NCI-H1092 (cell line): Measurements from ENCODE around the gene FOXP1.

Source experiments
- DNase-seq: peaks from one replicate; lab custom pipeline; 2025; lab: John Stamatoyannopoulos, UW

Gene FOXP1

DNA sequence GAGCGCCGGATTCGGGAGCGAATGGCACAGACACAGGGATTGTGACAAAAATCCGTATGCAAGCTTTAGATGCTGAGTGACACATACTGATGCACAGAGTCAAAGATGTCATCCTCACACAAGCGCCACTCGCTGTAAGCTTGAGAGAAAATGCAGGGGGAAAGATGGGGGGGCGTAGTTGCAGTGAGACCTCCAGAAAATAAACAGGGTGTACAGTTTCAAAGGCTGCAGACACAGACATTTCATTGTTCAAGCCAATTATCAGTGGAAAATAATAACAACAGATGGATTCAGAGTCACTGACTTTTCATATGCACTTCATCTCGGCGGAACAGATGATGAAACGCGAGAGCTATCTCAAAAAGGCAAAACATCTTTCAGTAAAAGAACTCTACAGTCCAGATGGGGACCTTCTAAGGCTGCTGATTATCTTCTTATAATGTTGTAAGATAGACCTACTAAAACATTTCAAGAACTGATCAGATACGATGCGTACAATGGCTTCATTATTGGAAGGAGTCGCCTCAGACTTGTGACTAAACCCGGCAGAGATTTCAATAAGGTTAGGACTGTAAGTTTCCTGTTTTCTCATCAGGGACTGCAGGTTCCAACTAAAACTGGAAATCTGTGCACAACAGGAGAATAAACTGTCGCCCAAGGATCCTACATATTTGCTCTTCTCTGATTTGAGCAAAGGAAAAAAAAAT is 275.4 kb downstream of the FOXP1 start:
- no peak for DNase-seq

DNA sequence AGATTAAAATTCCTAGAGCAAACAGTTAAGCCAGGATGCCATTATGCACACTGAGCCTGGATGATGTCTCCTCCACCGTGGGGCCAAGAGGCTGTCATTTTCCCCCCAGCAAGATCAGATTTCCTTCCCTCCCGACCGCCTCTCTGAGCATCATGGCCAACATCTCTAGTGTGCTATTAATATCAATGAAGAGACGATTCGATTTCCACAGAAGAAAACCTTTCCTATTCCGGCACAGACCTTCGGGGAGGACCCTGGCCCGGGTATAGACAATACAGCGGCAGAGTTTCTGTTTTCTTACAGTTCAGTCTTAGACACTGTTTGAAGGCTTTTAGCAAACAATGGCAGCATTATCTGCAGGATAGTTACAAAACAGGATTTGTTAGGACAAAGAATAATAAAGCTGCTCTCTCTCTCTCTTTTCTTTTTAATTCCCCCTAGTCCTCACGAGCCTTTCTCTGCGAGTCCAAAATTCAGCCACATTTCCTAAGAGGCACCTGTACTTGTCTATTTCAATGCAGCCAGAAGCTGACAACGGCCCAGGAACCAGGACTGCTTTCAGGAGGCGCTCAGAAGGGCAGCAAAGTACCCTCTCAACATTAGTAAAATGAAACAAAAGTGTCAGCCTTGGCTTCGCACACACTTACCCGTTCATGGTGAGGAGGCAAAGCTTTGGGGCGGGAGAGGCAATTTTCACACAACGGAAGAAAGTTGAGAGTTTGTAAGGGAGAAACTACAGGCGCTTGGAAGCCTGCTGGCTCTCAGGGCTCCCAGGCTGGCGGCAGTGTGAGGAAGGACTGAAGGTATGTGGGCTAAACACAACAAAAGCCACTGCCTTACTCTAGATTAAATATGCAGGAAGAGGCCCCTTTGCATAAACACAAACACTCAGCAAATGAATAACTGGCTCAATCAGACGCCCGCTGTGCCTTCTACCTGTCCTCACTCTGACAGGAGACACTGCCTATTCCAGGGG is 278.0 kb downstream of the FOXP1 start:
- no peak for DNase-seq

DNA sequence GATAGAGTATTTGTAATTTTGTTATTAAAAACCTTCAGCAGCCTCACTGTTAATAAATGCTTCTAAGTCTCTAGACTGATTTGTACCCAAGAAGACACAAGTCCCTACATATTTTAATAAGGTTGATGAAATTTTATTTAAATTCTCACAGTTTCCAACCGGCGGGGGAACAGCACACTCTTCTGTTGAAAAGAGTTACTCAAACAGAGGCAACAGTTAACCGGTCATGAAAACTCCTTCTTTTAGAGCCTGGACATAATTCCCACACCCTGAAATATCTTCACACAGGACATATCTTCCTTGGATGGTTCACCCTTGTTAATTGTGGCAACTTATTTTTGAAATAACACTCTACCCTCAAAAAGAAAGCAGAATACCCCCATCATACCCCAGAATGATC is 278.8 kb downstream of the FOXP1 start:
- no peak for DNase-seq

DNA sequence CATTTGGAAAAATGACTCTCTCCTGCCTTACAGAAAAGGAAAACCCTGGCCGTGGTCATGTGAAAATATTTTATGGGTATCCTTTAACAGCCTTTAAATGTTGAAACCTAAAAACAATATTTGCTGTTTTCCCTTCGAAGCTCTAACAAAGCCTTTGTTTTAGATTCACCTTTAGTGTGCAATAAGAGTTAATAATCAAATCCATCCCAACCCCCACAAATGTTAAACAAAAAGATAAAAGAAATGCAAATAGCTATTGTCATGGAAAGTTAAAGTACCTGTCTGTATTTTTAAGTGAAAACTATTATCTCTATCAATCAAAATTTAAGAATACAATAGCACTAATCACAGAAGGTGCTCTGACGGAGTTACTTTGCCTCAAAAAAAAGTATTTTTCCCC is 279.3 kb downstream of the FOXP1 start:
- no peak for DNase-seq

DNA sequence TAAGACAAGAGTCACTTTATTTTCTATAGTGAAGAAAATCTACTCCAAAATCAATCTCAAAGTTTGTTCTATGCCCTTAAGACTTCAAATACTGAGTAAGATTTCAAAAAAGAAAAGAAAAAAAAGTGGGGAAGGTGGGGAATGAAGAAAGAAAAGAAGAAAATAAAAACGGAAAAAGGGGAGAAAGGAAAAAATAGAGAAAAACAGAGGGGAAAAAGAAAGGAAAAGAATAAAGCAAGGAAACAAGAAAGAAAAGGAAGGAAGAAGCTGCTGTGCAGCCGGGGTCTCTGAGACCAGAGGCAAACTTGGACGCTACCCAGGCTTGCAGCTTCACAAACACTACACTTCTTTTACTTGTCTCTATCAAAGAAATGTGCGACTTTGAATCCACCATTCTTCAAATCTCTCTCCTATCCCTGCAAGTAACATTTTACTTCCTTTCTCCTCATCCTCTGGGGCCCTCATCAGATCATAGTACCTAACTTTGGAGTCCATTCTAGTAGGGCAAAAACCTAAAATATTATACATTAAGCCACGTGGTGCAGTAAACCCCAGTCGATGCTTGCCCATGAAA is 279.8 kb downstream of the FOXP1 start:
- DNase-seq, result no peak

DNA sequence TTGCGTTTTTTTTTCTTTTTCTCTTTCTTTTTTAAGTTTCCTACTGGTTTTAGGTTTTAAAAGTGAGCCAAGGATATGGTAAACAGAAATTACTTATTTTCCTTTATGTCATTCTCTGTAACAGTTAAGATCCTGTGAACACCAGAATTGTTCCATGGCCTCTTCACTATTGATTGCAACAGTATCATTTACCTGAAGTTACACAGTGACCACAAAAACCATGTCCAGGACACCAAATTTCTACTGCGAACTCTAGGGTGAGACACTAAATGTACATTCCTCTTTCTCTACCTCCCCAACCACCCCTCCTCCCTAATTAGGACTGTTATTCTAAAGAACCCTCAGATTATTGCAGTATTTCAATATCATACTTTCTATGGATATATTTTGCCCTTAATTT is 280.9 kb downstream of the FOXP1 start:
- no peak for DNase-seq

DNA sequence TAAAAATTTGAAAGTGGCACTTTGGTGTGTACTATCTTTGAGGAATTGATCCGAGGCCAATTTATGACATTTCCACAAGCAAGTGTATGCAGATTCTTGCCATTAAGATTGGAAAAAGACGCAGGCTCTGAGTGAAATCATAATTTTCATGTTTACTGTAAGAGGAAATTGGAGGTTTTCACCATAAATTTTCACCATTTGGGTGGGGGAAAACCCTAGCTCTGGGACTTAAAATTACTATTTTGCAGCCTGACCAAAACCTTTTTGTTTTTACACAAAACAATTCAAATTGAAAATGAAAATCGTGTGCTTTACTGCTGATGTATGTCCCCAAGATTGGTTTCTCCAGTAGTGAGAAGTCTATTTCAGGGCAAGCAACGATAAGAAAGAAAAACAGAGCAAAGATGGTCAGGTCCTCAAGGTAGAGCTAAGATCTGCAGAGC is 282.6 kb downstream of the FOXP1 start:
- no peak for DNase-seq

DNA sequence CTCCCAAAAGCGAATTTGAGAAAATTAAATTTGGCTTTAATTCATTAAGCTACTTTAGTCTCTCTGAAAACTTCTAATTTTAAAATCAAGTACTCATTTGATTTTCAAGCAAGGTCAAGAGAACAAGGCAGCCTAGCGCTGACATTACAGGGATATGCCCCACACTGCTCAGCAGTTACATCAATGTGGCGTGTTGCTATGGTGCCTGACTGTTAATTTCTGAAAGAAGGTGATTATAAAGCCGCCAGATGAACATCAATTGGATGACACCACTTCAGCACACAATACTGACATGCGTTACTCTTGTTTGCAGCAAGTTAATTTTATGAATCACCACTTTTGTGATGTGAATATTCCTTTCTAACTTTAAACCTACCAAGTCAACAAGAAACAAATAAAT is 284.4 kb downstream of the FOXP1 start:
- DNase-seq, result no peak

DNA sequence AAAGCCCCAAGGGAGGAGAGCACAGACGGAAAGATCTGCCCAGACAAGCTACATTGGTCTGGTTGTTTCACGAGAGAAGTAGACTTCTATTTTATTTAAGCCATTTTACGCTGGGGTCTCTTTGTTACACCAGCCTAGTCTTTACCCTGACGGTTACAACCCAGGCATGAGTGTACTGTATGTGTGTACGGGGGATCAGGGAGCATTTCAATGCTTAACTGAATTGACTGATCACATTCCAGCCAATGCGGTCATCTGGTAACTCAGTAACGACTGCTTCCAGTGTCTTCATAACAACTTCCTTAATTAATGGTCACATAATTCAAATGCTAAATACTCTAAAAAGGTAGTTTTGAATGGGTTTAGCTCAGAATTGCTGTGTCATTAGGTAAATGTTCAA is 288.6 kb downstream of the FOXP1 start:
- no peak for DNase-seq

DNA sequence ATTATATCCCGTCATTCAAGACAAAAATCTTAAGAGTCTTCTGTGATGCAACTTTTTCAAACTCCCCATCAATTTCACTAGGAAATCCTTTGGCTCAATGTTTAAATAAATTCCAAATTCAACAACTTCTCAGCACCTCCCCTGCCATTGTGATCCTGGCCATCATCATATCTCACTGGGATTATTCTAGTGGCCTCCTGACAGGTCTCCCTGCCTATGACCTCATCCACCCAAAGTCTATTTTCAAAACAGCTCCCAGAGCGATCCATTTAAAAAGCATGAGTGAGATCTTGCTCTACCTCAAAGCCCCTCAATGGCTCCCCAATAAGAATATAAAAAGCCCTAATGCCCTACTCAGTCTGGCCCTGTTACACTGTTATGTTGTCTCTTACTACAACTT is 293.2 kb downstream of the FOXP1 start:
- no peak for DNase-seq

DNA sequence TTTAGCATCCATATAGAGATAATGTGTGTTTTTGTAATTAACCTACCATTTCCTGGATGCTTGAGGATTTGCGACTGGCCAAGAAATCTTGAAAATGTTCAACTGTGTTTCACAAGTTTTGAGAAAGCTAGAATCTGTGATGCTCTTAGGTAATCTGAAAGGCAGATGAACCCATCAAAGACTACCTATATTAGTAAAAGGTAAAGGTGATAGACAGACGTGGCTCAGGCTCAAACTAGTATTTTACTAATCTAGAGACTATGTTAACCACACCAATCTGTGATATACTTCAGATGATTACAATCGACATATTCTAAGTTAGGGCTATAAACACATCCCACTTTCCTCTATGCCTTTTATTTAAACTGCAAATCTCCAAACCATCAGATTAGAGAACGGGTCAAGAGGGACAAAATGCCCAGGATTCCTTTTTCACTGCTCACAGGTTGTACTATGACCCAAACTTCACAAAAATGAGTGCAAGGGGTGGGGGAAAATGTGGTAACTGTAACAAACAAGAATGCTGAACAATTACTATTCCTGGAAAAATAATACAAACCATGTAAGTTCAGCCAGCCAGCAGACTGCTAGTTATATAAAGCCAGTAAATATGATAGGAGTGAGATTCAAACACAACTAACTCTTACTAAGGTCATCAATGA is 295.1 kb downstream of the FOXP1 start:
- DNase-seq, result no peak

DNA sequence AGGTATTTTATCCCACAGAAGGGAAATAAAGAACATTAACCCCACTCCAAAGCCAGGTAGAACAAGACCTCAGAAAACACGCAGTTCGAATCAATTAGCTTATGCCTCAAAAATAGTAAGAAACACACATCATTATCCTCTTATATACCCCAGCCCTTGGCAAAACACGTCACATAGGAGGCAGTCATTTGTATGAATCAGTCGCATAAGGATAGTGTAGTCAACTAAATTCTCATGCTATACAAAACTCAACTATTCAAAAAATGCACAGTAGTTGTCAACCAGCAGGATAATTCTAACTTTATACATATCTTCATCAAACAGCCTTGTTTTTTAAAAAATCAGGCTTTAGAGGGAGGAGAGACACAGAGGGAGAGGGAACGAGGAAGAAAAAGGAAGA is 298.4 kb downstream of the FOXP1 start:
- no peak for DNase-seq

DNA sequence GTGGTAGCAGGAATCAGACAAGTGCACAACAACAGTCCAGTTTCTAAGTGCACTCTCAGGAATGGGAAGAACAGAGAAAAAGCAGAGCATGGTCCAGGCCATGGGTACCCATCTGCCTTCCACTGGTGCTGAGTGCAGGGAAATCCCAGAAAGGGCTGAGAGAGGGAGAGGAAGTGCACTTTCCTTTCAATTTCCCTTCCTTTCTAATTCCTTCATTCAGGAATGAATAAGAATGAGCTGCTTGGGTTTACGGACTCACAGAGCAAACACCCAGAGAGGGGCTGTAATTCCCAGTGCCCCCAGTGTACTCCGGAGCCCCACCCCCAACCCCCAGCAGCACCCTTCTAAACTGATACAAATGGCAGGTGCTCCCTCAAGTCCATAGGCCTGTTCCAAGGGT is 300.6 kb downstream of the FOXP1 start:
- DNase-seq, result no peak

DNA sequence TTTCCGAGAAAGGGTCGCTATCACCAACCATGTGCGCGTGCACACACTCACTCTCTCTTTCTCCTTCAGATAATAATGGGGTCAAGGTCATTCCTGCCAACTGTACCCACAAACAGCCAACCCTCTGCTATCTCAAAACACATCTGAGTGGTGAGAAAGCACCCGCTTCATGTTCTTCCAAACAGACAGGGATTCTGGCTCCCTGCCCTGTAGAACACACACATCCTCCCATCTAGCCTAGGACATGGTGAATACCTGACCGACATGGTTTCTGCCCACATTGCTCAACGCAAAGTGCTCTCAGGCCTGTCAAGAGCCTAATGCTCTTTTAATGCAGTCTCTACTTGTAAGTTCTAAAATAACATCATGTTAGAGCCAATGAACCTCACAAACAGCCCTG is 302.2 kb downstream of the FOXP1 start:
- DNase-seq, result no peak

DNA sequence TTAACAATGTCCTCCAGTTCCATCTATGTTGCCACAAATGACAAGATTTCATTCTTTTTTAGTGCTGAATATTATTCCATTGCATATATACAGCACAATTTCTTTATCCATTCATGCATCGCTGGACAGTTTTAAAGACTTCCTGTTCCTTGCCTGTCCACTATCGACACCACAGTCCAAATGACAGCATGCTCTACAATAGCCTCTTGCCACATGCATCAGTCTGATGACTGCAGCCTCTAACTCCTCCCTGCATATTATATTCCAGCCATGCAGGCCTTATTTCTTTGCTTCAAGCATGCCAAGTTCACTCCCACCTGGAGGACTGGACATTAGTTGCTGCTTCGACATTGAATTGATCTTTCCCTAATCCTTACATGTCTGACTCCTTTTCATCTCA is 306.2 kb downstream of the FOXP1 start:
- no peak for DNase-seq

DNA sequence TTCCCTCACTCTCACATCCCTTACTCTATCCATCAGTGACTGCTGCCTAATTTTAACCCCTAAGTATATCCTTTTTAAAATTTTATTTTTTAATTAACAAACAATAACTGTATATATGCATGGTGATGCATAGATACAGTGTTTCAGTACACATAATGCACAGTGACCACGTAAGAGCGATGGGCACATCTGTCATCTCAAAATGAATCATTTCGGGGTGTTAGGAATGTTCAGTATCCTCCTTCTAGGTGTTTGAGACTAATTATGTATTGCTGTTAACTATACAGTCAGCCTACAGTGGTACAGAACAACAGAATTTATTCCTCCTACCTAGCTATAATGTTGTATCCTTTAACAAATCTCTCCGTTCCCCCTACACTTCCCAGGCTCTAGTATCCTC is 307.0 kb downstream of the FOXP1 start:
- no peak for DNase-seq

DNA sequence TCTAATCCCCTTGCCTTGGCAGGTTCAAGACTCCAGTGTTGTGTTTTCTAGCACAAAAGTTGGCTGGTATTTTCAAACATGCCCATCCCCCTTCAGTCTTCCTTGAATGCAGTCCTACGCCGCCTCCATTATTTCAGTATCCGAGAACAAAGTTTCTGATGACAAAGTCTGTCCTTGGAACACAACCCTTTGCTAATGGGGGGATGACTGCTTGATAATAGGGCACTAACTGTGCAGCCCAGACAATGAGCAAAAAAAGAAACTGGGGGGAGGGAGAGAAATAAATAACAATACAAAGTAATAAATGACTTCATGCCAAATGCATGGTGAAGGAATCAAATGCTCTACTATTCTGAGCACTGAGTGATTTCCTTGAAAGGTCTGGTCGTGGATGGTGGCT is 310.1 kb downstream of the FOXP1 start:
- no peak for DNase-seq

DNA sequence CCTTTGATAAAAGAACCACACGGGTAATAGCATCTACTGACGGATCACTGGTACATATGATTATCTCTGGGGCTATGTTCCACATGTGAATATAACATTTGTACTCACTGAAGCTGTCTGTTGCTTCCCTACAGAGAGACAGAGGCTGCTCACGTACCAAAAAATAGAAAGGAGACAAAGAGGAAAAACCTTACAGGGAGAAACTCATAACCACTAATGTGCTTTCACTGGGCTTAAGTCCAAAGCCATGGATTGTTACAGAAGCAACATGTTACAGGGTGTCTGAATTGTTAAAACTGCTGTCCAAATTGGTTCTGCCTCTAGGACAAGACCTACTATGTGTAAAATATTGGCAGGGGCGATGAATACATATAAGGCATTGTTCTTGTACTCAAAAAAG is 311.9 kb downstream of the FOXP1 start:
- no peak for DNase-seq

DNA sequence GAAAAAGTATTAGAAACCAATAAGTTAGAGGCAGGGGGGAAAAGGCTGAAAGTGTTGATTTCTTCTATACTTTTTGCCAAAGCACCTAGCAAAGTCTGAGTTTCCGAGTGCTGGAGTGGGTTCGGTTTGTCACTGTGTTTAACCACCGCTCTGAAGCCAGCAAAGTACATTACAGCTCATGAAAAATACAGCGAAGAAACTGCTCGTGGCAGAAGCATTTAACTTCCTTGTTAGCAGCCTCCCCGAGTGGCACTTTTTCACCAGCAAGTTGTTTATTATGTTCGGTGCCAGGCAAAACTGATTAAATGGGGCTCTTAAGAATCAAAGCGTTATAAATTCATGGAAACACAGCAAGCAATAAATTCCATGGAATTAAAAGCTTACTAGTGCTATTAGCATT is 313.6 kb downstream of the FOXP1 start:
- DNase-seq, result no peak

DNA sequence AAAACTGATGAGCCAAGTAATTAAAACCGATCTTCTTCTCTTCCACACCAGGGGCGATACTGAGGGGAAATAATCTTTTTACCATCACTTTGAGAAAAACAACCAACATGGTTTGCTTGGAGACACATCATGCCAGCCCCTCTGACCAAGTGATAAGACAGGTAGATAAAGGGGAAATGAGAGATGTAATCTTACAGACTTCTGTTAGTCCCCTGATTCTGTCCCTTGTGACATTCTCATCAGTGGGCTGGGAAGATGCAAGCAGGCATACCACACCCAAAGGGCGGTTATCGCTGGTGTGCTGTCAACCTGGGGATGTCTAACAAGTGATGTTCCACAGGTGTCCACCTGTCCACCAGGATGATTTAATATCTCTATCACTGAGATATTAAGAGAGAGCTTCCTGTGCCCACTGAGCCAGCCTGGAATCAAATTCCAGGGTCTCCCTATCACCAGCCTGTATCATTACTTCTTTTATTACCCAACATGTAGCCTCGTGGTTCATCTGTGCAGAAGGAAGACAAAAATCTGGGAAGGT is 315.0 kb downstream of the FOXP1 start:
- DNase-seq, result no peak

DNA sequence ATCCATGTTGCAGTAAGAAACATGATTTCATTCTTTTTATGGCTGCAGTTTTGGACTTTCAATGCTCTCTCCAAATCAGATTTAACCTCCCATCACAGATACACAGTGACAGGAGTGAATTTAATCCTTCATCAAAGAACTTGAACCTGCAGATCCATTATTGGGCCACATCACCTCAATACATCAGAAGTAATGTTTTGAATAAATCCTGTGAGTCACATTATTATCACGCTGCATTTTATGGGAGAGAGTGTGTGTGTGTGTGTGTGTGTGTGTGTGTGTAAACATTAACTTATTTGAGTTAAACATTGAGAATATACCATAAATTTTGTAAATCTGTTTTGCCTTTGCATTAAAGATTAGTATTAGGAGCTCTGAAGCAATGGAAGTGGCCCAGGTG is 316.7 kb downstream of the FOXP1 start:
- no peak for DNase-seq

DNA sequence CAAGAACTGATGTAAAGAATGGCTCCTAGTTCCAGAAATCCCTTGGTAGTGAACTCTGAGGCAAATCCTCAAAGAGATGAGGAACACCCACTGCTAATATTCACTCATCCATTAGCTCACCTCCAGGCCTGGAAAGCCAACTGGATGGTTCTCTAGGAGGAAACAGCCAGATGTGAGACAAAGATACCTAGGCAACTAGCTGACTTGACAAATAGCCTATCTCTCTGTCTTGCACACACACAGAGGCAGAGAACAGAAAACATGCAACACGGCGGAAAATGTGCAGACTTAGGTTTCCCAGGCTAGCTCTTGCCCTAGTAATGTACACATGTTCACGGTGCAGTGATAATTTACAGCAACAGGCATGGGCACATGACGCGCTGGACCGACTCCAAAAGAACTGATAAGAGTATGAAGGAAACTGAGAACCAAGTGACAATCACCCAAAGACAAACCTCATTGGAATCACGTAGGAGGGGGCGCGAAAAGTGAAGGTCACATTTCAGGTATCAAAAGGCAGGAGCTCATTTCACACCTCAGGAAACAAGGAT is 318.1 kb downstream of the FOXP1 start:
- no peak for DNase-seq
